ENCODE data around the gene SCGB3A1.

Gene SCGB3A1

DNA sequence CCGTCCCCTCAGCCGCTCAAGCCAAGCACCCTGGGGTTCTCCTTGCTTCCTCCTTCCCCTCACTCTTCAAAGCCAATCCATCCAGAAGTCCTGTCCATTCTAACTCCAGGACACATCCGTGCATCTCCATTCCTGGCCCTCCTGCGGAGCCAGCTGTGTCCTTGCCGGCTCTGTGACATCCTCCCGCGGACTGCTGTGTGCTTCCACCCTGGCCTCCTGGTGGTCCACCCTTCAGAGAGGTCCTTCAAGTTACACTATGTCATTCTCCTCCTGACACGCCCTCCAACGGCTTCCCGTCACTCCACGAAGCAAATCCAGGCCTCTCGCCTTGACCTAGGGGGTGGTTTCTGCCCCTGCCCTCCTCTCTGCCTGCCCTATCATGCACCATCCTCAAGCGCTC, 13.0 kb upstream of the SCGB3A1 start:
- no peak for DNase-seq (ENCODE audit: low read depth in 3 of 3)

DNA sequence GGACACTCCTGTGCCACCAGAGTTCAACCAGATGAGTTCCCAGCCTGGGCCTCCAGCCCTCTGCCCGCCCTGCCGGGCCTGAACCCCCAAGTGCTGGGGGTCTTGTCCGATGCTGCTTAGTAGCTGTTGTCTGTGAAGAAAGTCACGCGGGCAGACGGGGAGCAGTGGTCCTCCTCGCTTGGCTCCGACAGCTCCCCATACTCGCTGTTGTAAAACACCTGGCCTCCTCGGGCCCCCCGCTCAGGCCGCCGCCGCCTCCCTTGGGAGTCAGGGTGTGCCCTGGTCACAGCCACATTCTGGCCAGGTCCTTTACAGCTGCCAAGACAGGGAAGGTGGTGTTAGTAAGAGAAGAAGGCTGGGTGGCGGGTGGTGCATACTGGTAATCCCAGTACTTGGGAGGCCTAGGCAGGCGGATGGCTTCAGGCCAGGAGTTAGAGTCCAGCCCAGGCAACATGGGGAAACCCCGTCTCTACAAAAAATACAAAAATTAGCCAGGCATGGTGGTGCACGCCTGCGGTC, 11.8 kb upstream of the SCGB3A1 start:
- no peak for DNase-seq (ENCODE audit: low read depth in 3 of 3)

DNA sequence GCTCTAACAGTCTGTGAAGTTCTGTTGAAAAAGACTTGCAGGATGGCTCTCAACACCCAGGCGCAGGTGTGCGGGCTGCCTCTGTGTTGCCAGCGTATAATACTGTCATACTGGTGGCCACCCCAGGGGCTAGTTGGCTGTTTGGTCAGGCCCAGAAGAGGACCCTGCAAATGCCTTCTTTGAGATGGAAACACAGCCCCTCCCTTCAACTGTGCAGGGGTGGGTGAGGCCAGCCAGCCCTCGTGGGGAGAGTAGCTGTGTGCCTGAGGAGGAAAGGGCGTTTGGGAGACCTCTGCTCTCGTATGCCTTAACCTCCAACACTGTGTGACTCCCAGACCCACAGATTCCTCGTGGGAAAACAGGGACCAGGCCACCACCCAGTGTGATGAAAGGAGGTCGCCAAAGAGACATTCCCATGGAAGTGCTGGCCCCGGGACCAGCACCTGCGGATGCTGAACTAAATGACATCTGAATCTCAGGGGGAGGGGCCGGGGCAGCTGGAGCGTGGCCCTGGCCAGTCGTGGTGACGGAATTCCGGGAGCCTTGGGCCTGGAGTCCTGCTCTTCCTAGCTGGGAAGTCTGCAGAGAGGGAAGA, 11.3 kb upstream of the SCGB3A1 start:
- no peak for DNase-seq (ENCODE audit: low read depth in 3 of 3)

DNA sequence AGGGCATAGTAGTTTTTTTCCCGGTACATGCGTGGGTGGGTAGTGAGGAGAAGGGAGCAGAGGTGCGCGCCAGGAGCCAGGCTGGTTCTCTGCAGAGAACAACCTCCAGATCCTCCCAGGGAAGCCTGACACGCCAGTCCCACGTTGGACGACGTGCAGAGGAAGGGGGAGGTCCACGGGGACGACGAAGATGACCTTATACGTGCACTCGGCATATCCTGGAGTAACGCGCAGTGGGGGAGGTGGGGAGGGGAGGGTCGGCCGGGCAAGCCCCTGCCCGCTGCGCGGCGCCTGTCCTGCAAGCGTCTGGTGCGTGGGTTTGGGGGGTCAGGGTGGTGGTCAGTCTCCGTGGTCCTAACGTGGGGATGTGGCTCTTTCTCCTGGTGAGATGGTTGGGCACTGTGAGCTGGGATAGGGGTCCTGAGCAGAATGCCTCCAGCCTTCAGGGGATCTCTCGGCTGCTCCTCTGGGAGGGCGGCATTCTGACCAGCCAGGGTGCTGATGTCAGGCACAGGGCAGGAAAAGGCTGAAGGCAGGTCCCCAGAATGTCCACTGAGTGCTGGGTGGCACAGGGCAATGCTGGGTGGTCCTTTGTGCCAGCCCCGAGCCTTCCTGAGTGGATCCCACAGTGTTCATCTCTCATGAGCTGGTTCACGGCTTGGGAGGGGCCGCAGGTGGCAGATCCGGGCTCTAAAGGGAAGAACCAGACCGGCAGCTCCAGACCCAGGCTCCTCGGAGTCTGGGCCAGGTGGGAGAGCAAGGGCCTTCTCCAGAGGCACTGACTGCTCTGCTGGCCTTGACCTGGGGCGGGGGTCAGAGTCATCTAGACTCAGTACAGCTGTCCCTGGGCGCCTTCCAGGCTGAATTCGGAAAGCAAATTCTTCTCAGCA, 10.5 kb upstream of the SCGB3A1 start:
- no peak for DNase-seq (ENCODE audit: low read depth in 3 of 3)

DNA sequence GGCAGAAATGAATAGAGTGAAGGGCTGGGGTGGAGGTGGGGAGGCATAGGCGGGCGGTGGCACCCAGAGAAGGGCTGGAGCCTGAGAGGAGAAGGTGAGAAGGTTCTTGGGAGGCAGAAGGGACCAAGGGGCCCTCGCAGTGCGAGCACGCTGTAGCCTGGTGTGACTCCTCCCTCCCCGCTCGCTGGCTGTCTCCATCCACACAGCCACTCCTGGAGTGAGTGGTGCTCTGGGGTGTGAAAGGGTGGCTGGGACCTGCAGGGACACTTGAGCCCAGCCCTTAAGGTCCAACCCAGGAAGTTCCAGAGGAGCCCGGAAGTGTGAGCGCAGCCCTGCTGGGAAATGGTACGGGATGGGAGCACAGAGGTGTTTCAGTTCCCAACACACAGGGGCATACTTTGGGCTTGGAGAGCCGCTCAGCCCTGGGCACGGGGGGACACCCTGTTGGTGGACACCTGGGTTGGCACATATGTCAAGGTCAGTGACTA, 9.3 kb upstream of the SCGB3A1 start:
- DNase-seq (ENCODE audit: low read depth in 3 of 3): no peak

DNA sequence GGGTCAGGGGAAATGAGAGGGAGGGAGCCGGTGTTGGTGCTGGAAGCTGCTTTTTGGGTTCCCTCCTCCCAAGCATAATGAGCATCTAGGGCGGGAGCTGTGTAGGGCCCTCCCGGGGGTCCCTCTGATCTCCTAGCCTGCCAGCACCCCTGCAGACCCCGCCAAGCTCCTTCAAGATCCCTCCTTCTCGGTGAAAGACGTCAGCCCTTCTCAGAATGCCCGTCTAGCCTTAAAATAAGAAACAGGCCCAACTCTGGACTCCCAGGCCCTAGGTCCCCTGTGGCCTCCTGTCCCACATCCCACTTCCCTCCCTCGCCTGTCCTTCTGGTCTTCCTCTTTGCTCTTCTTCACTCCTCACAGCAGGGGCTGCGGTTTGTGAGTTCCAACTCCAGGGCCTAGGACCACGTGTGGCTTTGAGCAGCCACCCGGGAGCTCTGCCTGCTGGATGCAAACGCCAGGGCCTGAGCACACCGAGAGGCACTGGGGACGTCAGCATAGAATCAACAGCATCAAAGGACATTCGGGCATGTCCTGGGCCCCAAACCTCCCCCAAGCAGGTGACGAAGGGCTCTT, 8.8 kb upstream of the SCGB3A1 start:
- no peak for DNase-seq (ENCODE audit: low read depth in 3 of 3)

DNA sequence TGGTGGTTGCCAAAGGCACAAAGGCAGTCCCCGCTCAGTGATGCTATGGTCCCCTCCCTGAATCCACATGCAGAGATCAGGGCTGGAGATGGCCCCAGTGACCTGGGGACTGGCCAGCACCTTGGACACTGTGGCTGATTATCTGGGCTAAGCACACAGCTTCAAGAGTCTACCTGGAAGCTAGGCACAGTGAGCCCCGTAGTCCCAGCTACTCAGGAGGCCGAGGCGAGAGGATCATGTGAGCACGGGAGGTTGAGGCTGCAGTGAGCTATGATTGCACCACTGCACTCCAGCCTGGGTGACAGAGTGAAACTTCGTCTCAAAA, 8.3 kb upstream of the SCGB3A1 start:
- no peak for DNase-seq (ENCODE audit: low read depth in 3 of 3)

DNA sequence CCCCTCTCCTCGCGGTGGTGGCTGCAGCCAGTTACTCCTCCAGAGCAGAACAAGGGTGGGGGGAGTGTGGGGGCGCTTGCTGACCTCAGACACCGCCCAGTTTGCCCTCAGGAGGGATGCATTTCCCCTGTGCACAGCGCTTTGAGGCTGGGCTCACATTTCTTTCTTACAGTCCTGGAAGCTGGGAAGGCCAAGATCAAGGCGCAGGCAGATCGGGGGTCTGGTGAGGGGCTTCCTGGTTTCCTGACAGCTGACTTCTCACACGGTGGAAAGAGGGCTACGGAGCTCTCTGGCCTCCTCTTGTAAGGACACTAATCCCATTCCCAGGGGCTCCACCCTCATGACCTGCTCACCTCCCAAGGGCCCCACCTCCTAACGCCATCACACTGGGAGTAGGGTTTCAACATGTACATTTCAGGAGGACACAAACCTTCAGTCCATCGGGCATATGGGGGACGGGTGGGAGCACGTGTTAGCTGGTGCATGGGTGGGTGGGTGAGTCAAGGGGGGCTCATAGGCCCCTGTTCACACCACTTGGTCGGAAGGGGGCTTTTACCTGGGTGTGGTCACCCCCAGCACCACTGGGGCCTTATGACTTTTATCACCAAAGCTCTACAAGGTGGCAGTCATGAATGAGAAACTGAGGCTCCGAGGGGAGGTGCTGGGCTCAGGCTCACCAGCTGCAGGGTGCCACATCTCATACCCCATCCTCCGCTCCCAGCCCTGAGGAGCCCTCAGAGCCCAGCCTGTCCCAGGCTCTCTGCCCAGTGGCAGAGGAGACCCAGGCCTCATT, 7.7 kb upstream of the SCGB3A1 start:
- DNase-seq (ENCODE audit: low read depth in 3 of 3): no peak

DNA sequence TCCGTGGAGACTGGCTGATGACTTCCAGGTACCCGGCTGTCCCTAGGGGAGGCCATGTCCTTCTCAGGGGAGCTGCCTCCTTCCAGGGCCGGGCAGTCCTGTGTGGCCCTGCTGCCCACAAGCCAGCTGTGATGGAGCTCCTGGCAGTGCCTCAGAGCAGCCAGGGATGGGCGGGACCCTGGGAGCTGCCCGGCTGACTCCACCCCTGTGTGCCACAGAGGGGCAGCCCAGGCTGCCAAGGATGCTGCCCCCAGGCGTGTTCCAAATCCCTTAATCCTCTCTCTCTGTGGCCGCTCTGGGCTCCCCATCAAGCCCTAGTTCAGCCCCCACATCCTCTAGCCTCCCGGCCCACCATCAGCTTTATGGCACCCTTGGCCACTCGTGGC, 7.0 kb upstream of the SCGB3A1 start:
- no peak for DNase-seq (ENCODE audit: low read depth in 3 of 3)

DNA sequence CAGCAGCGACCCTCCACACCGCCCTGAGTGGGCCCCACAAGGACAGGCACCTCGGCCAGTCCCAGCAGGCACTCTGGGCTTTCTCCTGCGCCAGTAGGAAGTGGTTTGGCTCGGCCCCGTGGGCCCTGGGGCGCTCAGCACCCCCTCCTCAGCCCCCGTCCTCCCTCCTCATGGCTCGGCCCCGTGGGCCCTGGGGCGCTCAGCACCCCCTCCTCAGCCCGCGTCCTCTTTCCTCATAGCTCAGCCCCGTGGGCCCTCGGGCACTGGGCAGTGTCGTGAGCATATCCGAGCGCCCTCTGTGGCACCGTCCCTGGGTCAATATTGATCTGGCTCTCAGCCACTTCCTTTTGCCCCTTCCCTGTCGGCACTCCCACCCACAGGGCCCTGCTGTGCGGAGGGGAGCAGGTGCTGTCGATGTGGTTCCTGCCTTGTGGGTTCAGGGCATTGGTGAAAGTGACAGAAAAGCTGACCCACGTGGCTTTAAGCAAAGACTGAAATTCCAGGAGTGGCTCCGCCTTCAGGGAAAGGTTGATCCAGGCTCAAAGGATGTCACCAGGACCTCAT, 5.5 kb upstream of the SCGB3A1 start:
- DNase-seq (ENCODE audit: low read depth in 3 of 3): no peak

DNA sequence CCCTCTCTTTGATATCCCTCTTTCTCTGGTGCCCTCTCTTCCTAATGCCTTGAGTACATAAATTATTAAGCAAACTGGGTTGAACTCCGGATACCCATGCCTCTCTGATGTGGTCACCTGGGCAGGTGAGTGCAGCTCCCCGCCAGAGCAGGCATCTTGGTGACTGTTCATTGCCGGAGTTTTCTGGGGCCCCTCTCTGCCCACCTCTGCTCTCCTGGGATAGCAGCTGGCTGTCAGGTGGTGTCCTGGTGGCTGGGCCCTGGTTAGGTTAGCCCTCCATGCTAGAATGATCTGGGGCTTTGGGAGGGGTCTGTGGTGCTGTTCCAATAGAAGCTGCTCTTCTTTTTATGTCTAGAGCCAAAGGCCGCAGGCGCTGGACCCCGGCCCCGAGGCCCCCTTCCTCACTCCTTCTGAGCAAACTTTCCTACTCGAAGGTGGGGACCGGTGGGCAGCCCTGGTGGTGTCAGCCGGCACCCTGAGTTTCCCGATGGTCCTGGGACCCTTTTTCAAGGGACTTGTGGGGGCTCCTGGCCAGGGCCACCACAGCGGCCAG, 4.9 kb upstream of the SCGB3A1 start:
- no peak for DNase-seq (ENCODE audit: low read depth in 3 of 3)

DNA sequence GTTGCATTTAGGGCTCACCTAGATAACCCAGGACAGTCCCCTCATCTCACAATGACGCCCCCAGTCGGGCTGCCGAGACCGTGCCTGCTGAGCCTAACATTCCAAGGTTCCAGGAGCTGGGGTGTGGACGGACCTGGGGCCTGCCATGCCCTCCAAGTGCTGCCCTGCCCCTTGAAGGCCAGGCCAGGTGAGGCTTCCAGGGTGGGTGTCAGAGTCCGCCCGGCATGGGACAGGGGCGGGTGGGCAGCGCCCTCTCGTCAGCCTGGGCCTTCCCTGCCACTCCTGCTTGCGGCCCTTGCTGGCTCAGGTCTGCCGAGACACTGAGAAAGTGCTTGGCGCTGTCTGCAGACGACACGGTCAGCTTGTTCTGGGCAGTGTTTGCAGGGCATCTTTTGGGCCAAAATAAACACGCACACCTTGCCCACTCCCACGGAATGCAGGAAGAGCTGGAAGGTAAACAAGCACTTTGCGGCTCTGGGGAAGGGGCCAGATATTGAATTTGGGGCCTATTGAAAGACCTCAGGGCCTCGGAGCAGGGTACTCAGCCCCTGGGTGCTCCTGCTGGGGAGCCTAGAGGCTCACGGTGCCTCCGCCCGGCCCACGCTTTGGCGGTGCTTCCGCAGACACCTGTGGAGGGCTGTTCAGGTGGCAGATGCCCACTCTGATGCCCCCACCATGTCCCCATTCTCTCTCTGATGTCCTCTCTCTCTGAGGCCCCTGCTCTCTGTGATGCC, 4.2 kb upstream of the SCGB3A1 start:
- DNase-seq (ENCODE audit: low read depth in 3 of 3): no peak

DNA sequence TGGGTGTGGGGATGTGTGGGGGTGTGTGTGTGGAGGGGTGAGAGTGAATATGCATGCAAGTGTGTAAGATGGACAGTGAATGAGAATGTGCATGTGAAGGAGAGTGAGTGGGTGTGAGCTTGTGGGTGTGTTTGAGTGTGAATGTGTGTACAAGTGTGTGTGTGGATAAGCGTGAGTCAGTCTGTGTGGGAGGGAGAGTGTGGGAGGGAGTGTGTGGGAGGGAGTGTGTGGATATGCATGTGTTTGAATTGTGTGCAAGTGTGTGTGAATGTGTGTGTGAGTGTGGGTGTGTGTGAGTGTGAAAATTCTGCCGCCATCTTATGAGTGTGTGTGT, 3.7 kb upstream of the SCGB3A1 start:
- DNase-seq (ENCODE audit: low read depth in 3 of 3): no peak

DNA sequence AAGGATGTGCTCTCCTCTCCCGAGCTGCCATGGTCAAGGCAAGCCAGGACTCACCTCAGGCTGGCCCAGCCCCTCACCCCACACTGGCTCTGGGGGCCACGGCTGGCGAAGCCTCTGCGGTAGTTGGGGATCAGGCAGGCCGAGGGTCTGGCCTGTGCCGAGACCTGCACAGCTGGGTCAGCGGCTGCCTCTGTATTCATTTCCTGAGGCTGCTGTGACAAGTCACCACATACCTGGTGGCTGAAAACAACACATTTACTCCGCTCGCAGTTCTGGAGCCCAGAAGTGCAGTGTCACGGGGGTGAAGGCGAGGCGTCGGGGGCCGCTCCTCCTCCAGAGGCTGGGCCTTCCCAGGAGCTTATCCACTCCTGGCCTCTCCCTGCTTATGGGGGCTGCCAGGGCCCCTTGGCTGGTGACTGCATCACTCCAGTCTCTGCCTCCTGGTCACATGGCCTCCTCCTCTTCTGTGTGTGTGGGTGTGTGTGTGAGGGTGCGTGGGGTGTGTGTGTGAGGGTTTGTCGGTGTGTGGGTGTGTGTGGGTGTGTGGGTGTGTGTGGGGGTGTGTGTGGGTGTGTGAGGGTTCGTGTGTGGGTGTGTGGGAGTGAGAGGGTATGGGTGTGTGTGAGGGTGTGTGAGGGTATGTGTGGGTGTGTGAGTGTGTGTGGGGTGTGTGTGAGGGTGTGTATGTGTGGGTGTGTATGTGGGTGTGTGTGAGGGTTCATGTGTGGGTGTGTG, 3.2 kb upstream of the SCGB3A1 start:
- DNase-seq (ENCODE audit: low read depth in 3 of 3): no peak

DNA sequence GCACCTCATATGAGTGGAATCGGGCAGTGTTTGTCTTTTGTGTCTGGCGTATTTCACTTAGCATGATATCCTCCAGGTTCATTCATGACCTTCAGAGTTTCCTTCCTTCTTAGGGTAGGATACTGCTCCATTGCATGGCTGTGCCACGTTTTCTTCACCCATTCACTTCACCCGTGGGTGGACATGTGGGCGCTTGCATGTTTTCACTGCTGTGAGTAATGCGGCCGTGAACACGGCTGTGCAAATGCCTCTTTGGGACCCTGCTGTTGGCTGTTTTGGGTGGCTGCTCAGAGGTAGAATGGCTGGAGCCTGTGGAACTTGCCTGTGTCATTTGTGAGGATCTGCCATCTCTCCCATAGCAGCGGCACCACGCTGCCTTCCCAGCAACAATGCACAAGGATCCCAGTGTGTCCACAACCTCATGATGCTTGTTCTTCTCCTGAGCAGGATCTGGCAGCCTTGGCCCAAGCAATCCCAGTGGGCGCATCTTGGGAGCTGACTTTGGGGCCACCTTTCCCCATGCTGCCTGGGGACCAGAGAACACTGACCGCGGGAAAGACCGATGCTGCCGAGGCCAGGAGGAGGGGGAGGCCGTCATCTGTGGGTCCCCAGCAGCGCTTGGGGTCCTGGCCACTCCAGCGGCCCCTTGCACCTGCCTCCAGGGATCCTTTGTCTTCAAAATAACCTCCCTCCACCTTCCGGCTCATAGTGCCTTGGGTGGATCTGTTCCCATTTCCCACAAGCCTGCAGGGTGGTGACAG, 2.3 kb upstream of the SCGB3A1 start:
- DNase-seq (ENCODE audit: low read depth in 3 of 3): no peak

DNA sequence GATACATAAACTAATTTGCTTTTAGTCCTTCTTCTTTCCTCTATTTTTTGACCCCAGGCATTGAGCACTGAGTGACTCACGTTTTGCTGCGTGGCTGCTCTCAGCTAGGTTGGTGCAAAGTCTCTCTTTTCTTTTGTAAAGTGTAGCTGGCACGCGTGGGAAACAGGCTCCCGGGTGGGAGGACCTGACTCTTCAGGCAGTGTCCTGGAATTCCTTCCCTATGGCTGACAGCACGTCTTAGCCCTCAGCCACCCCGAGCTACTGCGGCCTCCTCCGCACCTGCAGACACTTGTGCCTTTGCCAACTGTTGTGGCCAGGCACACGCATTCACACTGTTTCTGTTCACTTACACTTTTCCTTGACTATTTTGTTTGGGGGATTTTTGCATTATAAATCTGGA, 877 bp upstream of the SCGB3A1 start:
- DNase-seq (ENCODE audit: low read depth in 3 of 3): no peak

DNA sequence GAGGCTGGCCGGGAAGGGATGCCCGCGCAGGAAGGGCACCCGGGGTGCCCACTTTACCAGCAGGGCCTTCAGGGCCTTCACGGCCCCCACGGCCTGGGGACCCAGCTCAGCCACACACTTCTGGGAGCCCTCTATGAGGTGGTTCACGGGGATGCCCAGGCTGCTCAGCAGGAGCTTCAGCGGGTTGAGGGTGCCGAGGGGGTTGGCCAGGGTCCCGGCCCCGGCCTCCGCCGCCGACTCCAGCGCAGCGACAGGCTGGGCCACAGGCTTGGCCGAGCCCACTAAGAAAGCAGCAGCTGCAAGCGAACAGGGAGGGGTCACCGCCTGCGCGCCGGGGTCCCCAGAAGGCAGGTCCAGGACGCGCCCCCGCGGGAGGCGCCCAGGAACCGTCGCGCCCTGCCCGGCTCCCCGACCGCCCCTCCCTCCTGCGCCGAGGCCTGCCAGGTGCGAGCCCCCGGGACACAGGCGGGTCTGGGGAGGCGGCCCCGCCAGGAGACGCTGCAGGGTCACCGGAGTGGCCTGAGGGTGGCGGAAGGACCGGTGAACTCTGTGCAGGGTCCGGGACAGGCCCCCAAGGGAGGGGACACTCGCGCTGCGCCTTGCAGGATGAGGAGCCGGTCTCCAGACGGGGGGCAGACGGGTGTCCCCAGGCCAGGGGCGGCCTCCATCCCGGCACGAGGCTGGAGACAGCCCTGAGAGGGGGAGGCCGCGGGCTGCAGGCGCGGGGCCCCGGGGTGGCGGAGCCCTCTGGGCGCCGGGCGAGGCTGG, 572 bp downstream of the SCGB3A1 start:
- no peak for DNase-seq (ENCODE audit: low read depth in 3 of 3)

DNA sequence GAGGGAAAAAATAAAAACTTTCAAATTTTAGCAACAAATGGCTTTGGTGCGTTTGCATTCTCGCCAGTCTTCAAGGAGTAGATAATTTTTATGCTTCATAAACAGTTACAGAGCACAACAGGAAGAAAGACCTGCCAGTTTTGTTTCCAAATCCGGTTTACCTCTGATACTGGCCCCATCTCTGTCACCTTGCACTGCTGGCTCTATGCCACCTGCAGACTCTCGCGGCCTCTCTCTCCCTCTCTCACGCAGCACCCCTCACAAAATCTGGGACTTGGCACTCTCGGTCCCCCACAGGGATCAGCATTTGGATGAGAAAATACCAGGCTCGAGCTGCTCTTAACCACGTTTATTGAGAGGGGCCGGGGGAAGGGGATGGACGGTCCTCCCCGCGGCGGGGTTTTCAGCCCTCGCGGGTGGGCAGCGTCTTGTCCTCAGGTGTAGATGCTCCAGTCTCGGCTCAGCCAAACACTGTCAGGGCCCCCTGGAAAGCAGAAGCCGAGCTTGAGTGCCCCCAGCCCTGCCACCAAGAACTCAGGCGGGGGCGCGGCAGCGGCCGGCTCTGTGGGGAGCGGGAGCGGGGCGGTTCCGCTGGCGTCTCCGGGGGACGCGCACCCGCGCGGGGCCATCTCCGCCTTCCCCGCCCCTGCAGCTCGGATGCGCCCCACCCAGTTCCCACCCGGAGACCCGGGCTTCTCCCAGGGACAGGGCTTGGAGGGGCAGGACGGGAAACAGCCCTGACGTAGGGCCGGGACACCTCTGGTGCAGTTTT, 1.3 kb downstream of the SCGB3A1 start:
- no peak for DNase-seq (ENCODE audit: low read depth in 3 of 3)

All from stimulated activated CD4-positive, alpha-beta T cell treated with anti-CD3 and anti-CD28 coated beads, TNF-alpha, amount 100 ng/mL, for 4 hours (primary cell).